ENCODE results near the gene LMF1. TPM values are rescaled to one million over a fixed set of nuclear protein-coding genes. Genes with fewer than 3 reads are reported as not detected.

LMF1 gene
- polyA plus RNA-seq, 1 donor = 18.7 TPM

GRCh38 chr16:912684-913613 lies 57.8 kb downstream of the LMF1 start:
- no peak for DNase-seq

- no peak for DNase-seq
Observed at GRCh38 chr16:912322-912683, 58.5 kb downstream of the LMF1 start.

- DNase-seq = no peak
Observed at GRCh38 chr16:911604-912321, 59.0 kb downstream of the LMF1 start.

DNA sequence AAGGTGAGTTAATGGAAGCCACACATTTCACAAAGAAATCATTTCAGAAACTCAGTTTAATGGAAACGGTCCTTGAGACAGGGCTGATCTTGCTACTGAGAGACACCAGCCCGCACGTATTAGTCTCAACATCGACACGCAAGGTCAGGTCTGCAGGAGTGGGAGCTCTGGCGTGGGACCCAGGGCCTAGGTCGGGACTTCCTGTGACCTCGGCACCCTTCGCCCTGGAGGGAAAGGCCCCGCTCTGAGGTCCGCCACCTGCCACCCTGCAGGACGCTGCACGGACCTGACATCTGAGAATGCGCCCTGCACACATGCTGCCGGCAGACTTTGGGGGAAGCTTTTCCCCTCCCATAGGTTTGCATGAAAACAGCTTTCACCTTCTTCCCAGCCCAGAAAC lies 59.7 kb downstream of the LMF1 start:
- DNase-seq = no peak

DNA sequence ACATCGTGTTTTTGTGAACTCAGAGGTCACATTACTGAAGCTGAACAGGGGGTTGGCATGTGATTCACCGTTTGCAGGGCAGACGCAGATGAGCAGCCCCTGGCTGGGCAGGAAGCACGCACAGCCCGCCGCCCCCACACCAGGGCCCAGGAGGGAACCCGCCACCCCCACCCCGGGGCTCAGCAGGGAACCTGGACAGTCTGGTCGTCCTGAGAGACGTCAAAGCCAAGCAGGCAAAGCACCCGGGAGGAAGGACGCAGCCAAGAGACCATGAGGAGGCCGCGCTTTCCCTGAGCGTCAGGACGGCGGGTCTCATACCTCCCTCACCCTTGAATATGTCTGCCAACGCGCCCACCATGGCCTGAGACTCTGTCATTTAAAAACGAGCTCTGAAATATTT lies 60.6 kb downstream of the LMF1 start:
- DNase-seq = no peak

GRCh38 chr16:909281-910000 lies 61.3 kb downstream of the LMF1 start:
- no peak for DNase-seq

- DNase-seq = no peak
Observed at GRCh38 chr16:908526-909155, 62.1 kb downstream of the LMF1 start.

GRCh38 chr16:907842-908241 lies 62.9 kb downstream of the LMF1 start:
- DNase-seq = no peak

- no peak for DNase-seq
Observed at GRCh38 chr16:907361-907760, 63.4 kb downstream of the LMF1 start.

DNA sequence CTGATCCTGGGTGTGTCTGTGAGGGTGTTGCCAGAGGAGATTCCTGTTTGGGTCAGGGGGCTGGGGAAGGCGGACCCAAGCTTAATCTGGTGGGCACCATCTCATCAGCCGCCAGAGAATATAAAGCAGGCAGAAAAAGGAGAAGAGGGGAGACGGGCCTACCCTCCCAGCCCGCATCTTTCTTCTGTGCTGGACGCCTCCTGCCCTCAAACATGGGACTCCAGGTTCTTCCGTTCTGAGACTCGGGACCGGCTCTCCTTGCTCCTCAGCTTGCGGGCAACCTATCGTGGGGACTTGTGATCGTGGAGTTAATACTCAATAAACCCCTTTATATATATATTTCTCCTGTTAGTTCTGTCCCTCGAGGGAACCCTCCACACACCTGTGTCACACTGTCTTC lies 64.5 kb downstream of the LMF1 start:
- DNase-seq = no peak

DNA sequence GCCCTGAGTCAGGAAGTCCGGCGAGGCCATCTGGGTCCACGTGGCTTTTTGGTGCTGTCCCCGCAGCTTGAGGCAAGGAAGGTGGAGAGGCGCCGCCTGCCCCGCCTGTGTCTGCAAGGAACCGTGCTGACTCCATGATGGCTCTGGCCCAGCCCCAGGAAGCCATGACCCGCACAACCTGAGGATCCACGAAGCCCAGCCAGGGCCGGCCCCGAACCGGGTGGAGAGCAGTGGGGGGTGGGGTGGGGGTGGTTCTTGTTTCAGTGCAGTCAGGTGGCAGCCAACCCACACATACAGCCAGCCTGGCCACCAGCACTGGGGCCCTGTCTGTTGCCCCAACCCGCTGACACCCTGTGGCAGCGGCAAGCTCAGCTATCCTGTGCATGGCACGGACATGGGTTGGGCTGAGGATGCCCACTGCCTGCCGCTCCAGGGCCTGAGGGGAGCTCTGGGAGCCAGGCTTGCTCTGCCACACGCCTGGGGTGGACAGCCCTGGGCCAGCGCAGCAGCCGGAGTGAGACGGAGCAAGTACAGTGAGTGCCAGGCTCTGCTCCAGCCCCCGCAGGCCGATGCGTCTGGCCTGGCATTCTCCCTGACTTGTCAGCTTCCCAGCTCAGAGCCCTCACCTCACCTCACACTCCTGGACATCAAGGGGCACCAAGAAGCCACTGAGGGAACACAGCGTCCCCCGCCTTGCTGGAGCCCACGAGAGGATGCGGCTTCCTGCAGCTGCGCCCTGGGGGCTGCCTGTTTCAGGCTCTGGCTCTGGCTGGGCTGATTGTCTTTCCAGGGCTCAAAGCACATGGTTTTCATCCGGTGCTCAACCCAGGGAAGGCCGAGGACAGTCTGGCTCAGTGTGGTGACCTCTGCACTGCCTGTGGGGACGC lies 68.8 kb downstream of the LMF1 start:
- DNase-seq = no peak

- DNase-seq = no peak
Observed at GRCh38 chr16:901149-901548, 69.6 kb downstream of the LMF1 start.

DNA sequence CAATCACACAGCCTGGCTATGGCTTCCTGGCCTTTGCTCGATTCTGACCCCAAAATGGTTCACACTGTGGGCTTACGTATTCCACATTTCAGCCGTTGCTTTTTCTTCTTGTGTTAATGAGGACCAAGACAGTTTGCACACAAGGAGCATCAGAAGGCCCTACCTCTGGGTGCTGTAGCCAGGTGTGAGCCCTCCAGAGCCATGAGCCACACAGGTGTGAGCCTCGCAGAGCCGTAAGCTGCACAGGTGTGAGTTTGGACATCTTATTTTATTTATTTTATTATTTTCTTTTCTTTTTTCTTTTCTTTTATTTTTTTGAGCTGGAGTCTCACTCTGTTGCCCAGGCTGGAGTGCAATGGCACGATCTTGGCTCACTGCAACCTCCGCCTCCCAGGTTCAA lies 70.6 kb downstream of the LMF1 start:
- DNase-seq = no peak

DNA sequence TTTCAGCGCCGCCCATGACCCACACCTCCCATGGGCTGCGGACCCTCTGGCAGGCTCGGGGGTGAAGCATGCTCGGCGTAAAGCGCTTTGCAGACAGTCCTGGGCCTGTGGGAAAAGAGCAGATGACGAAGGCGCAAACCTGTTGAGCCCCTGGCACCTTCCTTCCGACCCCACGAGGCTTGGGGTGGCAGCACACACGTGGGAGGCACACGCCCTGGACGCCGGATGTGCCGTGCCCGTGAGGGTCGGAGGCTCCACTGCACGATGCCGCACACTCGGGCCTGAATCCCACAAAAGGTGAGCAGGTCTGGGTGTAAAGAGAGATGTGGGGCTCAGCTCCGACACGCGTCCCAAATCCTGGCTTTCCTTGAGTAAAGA lies 71.1 kb downstream of the LMF1 start:
- DNase-seq = no peak

DNA sequence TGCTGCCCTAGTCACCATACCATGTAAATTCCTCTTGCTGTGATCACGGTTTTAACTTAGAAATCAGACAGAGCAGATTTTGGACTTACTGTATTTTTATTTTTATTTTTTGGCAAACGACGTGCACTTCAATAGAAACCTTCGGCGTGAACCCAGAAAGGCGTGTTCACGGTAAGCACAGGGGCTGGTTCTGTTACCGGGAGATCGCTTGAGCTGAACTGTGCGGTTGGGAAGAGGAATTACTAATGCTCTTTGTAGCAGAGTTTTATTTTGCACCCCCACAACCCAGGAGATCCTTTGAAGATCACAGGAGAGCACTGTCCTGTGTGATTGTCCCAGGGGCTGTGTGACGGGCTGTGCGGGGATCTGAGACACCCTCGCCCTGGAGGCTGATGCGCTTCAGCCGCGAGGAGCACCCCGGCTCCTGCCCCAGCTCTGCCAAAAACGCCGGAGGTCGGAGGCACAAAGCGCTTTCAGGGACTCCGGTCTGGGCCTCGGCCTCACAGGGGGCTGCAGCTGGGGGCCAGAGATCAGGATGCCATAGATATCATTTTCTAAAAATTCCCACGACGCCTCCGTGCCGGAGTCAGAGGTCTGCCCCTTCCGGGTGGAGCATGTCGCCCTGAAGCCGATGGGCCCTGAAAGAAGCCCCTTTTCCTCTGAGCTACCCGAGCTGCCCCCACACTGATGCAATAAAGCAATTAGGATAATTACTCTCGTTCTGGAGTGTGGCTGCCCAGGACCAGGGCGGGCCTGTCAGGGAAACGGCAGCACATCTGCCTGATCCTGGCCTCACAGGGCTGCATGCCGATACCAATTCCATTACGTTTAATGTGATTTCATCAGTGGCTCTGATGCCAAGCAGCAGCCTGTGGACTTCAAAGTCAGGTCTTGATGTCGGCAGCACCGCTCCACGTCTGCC lies 71.8 kb downstream of the LMF1 start:
- DNase-seq = no peak

DNA sequence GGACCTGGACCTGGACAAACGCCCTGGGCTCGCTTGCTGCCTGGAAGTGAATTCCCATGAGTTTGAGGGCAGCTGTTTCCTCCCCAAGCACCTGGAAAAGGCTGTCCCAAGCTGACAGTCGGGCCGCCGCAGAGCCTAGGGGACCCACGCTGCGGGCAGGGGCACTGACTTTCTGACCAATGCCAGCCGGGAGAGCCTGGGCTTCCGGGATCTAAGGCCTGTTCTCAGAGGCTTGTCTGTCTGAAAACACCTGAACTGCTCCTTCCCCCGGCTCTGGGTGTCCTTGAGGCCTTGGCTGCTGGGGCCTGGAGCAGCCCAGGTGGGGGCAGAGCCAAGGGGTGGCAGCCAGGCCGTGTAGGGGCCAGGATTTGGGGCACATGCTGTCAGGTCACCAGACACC lies 72.6 kb downstream of the LMF1 start:
- DNase-seq = no peak

DNA sequence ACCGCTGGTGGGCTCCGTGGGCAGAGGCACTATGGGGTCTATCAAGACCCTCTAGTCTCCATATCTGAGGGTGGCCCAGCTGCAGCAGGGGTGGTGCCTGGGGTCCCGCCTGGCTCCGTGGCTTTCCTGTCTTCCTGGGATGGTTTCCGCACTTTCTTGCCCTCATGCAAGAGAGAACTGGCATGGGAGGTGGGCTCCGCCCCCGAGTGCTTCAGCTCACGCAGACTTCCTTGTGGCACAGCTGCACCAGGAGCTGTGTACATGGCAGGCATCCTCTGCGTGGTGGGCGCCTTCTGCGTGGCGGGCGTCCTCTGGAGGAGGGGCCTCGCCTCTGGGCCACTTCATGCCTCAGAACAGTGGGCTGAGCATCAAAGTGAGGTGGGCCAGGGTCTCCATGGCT lies 73.1 kb downstream of the LMF1 start:
- no peak for DNase-seq

- DNase-seq = no peak
Observed at GRCh38 chr16:897200-897543, 73.6 kb downstream of the LMF1 start.

DNA sequence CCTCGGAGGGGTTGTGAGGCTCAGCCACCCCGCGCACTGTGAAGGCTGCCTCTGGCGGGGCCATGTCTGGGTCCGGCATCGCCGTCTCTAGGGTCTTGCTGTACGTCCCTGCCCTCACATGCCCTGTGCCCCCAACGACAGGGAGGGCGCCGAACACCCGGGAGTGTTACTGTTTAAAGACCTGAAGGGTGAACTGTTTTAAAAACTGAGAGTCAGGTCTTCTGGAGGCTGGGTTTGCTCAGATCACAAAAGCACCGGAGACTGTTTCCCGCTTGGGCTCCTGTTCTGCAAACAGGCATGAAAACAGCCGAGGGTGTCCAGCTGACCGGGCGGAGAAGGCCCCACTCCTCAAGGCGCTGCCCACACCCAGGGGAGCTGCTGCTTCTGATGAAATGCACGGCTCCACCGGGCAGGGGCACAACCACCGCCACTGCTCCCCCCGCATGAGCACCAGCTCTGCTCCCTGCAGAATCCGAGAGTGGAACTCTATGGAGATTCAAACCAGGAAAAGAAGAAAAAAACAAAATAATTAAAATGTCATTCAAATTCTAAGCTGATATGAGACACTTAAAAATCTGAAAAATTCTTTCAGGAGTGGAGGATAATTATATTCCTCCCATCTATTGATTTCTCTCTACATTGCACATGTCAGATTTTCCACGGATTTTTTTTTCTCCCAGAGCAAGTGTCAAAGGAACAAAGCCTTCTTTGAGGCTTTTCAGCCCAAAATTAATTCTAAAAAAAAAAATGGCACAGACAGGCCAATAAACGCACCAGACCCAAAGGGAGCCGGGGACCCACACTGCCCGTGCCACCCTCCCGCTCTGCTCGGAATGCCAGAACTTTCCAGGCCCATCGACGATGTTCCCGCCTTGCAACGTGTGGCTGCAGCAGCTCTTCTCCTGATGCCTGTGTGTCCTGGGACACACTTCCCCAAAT lies 74.3 kb downstream of the LMF1 start:
- no peak for DNase-seq
